ENCODE measurements around the gene RPS8.
"Not testable (repeated sequence)": the region's sequence is repeated elsewhere in the genome, so short reads cannot be mapped to it uniquely, and the experiment has no call there.

Gene RPS8

GRCh38 chr1:44820328-44821239, 45.2 kb downstream of the RPS8 start:
- DNase-seq, result no peak

GRCh38 chr1:44821240-44821715, 45.9 kb downstream of the RPS8 start:
- DNase-seq (no peak), ATAC-seq (no peak)

More at GRCh38 chr1:44820328-44821239, 45.2 kb downstream of the RPS8 start:
- ATAC-seq, result peak; percentile 1

- ATAC-seq (no peak), DNase-seq (no peak)
These were observed 46.9 kb downstream of the RPS8 start for GRCh38 chr1:44822131-44822701.

- ATAC-seq (no peak), DNase-seq (no peak)
These were observed 47.7 kb downstream of the RPS8 start for GRCh38 chr1:44822981-44823451.

- not testable (repeated sequence) for ATAC-seq
These were observed 49.1 kb downstream of the RPS8 start for GRCh38 chr1:44824392-44824791.

GRCh38 chr1:44826375-44827196, 51.2 kb downstream of the RPS8 start:
- DNase-seq (no peak), ATAC-seq (no peak)

More at GRCh38 chr1:44824392-44824791, 49.1 kb downstream of the RPS8 start:
- DNase-seq, result not testable (repeated sequence)

- DNase-seq (no peak), ATAC-seq (no peak)
These were observed 52.1 kb downstream of the RPS8 start for GRCh38 chr1:44827197-44828002.

- DNase-seq, result no peak
- no peak for ATAC-seq
These were observed 52.8 kb downstream of the RPS8 start for GRCh38 chr1:44828003-44828651.
